Activated T-helper 1 cell treated with Interleukin-2 at 50 U/mL for 16 hours (primary cell): ENCODE results near the gene SERPINB7.

Experiments
- DNase-seq: peaks from one replicate; pipeline ENCODE4 v3.0.0-alpha.2; 2020; ENCODE audit warnings: low read depth

Gene SERPINB7

GRCh38 chr18:63850020-63850419 lies 74.8 kb downstream of the SERPINB7 start:
- DNase-seq, result no peak

GRCh38 chr18:63850636-63851035 lies 75.4 kb downstream of the SERPINB7 start:
- DNase-seq, result no peak
